ENCODE measurements around the gene TAPT1.

Gene TAPT1

DNA sequence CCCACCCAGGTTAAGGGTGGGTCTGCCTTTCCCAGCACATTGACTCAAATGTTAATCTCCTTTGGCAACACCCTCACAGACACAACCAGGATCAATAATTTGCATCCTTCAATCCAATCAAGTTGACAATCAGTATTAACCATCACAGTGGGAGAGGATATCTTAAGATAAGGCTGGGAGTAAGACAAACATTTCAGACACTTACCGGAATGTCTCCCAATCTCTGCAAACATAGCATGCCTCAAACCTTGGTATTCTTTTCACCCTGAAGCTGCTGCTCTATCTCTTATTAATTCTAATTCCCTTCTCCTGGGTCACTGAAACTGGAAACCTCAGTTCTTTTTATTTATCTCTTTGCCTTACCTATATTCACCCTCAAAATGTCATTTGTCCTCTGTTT lies 19.0 kb upstream of the TAPT1 start:
- DNase-seq = no peak

DNA sequence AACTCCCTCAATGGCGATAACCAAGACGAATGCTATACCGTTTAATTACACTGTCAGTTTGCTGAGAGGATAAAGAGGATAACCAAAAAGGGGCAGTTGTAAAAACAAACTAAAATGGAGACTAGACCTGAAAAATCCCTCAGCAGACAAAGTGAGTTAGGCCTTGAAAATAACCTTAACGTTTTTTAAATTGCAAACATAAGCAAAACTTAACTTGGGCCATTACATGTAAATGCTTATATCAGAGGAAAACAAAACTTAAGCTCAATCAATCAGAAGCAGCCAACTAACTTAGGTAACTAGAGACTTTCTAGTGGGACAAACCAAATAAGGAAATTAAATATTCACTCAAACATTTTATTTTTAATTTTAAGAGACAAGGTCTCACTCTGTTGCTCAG lies 17.0 kb upstream of the TAPT1 start:
- DNase-seq = no peak

DNA sequence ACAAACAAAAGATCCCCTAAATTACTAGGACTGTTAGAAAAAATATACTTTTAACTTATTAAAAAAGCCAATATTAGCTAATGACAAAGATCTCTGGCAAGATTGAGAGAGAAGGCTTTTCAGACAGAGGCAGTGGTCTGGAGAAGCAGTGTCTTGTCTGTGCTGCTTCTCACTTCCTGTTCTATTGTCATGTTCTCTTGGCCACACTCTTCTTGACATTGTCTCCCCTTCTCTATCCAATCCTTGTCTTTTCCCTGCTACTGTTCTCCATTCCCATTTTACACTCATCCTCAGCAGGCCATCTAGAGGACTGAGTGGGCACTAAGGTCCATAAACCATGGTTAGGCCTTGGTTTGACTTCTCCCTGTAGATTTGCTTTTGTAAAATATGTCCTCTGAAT lies 14.0 kb upstream of the TAPT1 start:
- DNase-seq = no peak

DNA sequence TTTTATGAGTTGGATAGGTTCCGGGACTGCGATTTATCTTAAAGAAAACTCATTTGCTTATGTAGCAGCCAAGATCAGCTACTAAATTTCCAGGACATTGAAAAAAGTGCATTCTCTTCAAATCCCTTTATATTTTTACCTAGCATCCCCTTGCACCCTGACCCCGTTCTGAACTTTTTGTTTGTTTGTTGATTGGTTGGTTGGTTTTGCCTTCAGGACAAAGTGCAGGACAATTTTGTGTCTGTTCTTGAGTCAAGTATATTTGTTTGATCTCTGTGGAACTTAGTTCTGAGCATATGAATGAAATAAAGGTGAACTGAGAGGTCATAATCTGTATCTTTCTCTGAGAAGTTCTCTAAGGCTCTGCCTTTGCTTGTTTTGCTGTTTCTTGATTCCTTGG lies 12.8 kb upstream of the TAPT1 start:
- DNase-seq = no peak

DNA sequence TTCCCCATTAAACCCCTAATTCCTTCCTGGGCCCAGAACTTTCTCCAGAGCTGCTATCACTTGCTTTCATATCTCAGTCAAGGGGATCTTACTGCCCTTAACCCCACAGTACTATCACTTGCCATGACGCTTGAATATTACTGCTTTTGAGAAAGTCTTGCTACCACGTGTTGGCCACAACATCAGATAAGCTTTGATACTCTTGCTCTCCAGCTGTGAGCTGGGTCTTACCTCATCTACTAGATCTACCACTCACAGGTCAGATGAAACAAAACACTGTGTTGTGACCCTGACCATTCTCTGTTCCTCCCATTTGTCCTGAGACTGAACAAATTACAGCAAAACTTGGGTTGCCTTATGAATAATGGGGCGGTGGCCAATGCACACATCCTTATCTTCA lies 12.1 kb upstream of the TAPT1 start:
- no peak for DNase-seq

DNA sequence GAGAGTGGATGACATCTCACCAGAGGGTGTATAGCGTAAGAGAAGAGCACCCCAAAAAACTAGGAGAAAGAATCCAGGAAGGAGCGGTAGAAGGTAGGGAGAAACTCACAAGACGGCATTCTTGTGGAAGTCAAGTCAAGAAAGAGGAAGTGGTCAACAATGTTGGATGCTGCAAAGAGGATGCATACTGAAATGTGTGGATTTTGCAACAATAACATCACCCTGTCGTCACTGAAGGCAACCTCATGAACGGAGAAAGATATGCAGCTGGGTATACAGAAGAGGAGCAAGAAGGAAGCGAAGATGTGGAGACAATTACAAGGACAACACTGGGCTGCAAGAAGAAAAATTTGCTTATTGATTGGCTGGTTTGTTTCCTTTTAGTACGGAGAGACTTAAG lies 11.4 kb upstream of the TAPT1 start:
- no peak for DNase-seq

DNA sequence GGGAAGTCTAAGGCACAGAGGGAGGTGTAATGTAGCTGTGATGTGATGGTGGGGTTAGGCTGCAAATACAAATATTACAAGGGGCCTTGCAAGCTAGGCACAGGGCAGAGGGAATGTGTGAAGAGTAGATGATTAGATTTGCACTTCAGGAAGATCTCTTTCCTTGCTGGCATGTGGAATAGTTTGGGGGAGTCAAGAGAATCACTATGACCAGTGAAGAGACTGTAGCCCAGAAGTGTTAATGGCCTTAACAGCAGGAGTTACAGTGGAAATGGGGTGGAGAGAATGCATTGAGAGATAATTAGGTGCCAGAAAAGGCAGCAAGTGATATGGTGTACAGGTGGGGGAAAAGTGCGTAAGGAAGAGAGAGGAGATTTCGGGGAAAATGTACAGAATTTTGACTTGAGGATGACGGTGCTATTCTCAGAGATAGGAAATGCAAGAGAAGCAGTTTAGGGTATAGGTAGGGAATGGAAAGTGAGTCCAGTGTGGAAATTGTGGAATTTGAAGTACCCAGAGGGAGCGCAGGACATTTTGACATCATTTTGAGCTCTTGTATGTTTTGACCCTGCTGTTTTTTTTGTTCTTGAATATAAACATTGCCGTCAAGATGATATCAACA lies 10.2 kb upstream of the TAPT1 start:
- no peak for DNase-seq

DNA sequence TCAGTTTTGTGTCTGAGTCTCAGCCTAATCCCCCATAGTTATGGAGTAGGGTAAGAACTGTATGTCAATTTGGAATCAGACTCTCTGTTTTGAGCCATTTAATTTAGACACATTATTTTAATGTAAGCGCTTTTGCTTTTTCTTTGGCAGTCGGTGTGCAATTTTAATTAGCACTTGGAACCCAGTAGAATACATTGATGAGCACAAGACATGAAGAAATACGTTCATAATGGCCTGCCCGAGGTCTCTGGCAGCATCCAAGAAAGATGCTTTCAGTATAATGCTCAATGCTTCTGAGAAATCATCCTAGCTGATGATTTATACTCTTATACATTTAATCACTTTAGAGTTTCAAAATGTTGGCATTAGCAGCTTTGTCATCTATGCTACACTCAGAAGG lies 8.9 kb upstream of the TAPT1 start:
- no peak for DNase-seq

DNA sequence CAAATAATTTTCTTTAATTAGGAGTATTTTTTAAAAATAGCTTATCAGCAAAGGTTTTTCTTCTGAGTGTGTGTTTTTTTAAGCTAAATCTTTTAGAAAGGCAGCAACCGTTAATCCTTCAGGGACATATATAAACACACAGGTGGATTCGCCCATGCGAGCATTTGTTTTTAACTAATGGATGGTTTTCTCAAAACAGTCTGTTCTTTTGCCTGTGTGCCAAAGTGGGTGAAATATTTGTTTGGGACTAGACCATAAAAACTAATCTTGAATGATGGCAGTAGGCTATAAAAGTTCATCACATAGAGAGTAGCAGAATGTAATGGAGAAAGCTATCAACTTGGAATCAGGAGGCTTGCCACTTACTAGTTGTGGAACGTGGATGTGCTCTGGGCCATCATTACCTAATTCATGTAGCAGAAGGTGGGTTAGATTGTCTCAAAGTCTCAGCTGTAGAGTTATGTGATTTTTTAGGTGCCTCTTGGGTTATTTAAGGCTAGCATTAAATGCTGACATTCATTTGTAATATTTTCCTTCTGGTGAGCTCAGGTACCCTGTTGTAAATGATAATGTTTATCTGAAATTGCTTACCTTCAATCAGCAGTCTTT lies 7.4 kb upstream of the TAPT1 start:
- no peak for DNase-seq

DNA sequence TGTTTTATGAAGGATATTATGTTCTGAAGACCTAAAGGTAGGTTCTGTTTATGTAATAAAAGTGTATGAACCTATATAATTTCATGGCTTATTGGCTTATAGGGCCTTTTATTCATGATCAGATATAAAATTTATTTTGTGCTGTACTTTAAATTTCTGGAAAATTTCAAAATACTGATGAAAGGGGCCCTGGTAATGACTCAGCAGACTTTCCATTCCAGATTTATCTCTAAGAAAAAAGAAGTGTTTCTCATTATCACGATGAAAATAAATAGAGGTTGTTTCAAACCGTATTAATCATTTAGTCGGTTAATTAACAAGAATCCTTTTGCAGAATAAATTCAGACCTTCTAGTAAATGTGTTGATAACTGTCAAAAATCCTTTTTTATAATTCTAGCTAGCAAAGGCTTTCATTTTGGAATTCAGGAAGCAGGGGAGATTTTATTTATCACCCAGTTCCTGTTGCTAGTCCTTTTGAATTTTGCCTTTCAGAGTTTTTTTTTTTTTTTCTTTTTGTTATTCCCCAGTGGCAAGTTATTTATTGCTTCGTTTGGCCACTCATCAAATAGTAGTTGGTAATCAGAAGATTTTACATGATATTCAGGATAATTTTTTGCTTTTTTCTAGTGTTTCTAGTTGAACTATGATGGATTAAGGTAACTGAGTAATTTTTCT lies 5.4 kb upstream of the TAPT1 start:
- DNase-seq = no peak

DNA sequence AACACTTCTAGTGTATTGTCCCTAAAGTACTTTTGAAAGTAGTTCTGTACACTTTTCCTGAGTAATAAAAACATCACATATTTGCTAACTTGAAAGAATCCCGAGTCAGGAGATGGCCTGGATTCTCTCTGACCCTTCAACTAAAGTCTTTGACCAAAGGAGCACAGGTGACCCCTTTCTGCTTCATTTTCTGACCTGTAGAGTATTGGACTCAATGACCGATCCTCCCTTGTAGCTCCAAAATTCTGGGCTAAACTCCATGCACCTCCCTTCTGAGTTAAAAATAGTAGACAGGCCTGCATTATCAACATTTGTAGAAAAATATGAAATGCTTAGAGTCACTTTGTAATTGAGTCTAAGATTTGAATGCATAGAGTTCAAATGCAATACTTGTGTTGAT lies 4.0 kb upstream of the TAPT1 start:
- DNase-seq = no peak

DNA sequence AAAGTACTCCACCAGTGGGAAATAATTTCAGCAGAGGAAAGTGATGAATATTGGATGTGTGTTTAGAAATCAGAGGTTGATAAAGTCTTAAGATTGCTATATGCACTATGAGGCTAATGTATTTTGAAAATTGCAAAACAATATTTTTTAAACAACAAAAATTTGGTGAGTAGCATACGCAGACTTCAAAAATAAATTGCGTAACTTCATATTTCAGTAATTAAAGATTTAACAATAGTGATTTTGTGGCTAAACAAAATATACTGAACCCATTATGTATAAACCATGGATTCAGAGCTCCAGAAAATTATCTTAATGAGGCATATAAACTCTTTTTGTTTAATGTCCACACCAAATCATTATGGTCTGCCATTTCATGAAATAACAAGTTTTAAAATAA lies 3.3 kb upstream of the TAPT1 start:
- no peak for DNase-seq

DNA sequence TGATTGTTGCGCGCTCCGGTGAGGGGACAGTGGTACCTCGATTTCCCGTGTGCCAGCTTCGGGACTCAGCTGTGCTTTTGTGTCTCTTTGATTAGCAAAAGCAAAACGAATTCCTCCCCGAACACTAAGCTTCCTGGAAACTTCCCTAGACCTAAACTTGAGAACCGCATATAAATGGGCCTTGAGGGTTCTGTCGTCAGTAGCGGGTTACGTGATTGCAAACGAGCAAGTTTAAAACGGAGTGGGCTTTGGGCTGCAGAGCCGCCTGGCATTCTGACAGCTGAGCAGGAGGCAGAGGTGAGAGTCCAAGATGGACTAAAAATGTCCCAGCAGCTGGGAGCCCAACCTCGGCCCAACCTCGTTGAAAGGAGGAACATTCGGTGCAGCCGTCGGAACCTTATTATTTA lies 1.2 kb upstream of the TAPT1 start:
- DNase-seq = peak; percentile 8

DNA sequence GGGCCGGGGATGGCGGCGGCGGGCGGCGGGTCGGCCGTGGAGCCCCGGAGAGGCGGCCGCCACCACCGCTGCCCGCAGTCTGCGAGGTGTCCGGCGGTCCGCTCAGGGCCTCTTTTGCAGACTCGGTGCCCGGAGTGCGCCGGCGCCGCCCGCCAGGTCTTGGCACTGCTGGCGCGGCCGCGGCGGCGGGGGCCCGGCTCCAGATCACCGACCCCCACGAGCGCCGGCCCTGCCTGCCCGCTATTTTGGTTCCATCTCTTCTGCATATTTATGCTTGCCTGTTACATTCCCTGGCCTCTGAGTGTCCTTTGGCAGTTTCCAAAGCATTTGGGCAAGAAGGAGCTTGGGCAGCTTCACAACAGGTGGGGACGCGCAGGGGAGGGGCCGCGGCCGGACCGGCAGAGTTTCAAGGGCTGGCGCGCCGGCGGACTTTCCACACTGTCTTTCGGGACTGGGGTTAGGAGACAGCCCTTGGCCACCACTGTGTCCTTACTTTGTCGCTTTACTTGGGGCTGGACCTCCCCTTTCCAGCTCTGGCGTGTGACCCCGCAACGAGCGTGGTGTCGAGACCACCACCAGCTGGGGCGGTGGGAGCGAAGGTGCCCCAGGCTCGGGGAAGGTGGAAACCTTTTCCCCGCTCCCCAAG lies 668 bp upstream of the TAPT1 start:
- DNase-seq = peak; percentile 43

DNA sequence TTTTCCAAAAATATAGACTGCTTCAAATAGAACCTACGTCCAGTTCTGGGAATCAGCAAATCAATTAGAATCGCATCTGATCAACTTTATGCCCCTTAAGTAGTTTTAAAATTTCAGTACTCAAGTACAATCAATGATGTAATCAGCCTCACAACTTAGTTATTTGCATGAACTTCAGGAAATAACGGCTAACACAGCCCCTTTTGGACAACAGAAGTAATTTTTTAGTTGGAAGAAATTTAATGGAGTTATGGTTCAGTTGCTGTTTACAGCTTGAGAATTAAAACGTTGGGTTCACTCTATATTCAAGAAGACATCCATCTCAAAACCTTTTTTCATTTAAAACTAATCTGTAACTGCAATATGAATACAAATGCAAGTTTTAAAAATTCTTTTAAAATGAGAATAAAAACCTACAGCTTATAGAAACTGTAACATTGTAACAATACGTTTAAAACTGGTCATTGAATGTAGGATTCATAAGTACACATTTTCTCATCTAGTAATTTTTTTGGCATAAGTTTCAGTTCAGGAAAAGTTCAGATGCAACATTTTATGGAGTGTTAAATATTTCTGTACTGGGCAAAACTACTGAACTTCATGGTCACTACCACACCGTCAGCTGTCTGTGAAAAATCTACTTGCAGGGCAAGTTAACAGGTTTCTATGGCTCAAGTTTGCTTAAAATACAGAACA lies 956 bp downstream of the TAPT1 start:
- DNase-seq = no peak

DNA sequence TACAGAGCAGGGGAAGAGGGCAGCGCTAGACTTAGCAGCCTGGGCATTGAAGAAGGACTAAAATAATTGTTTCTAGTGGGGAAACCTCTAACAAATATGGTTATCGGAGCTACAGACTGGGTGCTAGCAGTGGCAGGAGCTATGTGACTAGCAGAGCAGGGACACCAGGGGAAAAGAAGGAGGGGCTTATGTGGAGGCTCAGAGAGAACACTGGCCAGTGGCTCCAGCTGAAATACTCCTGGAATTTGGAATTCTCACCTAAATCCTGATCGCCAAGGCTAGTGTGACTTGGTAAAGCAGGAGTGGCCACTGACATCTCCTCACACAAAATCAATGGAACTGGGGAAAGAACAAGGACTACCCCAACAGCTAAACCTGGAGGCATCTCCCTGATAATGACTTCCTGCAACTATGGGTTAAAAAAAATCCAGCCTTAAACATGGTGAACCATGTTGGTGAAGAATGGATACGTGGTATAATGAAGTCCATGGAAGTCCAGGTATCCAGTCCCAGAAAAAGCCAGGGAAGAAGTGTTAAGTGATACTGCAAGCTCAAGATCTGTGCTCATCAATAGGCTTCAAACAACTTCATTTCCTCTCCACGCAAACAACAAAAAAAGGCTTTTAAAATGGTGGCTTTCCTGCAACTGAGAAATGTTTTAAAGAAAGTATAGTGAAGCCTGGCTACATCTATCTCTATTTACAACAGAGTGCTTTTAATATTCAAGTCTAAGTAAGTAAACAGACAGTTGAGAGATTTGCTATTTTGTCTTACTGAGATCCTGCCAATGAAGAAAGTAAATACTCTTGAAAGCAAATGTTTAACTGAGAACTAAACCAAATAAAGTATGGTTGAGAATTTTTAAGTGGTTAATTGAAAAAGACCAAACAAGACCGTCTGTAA lies 1.8 kb downstream of the TAPT1 start:
- DNase-seq = no peak

DNA sequence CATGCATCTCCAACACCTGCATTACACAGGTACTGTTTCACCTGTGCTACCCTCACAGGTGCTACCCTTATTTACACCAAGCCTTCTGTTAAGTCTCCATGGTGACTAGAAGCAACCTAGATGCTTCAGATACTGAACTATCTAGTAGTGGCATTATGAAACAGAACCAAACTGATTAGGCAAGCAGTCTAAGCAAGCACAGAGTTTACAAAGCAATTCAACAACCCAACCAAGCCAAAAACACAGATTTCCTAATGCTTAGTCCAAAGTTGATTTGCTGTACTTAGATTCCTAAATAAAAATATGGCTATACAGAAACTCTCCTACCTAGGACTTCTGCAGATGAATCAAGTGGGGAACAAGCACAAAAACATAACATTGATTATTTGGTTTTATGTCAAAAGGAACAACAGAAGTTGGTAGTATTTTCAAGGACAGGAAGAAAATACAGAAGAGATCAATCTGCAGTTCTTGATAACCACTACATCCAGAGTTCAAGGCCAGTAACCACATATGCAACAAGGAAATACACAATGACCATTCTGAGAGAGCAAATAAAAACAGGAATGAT lies 3.2 kb downstream of the TAPT1 start:
- no peak for DNase-seq

DNA sequence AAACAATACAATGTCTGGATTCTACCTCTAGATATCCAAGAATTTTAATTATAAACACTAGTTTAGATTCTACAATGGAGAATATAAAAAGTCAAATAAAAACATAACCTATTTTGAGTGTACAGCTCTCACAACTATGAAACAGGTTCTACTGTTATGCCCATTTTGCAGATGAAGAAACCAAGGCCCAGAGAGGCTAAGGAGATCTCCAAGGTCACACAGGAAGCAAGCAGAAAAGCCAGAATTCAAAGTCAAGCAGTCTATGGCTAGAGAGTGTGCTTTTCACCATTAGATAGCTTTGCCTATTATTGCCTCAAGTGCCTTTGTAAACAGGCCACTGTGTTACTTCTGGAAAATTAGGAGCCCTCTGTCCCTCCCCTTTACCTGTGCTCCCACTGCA lies 7.3 kb downstream of the TAPT1 start:
- DNase-seq = no peak

DNA sequence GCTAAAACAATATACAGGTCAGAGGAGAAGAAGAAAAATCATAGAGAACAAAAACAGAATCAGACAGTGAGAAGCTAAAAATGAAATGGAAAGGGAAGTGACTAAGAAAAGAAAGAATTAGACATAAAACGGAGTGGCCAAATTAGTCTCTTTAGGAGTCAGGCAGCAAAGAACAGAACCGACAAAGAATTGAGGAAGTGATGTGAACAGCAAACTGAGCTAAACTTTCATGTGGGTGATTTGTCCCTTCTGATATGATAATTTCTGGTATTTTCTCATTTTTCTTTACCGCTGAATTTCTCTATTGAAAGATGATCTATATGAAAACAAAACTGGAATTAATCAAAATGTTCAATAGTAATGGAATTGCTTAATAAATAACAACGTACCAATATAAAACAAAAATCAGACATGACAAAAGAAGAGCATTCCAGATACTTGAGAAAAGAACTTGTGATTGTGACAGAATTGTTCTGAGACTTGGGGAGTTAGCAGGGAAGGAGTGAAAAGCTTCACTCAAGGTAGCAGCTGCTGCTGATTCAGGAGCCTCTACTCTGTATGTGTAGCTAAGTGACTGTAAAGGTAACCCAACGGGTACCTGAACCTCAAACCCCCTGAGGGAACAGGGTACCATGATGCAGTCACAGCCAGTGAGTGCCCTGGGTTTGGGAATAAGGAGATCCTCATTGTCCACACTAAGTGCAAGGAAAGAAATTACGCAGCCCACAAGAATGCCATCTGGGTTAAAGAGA lies 8.8 kb downstream of the TAPT1 start:
- DNase-seq = no peak

DNA sequence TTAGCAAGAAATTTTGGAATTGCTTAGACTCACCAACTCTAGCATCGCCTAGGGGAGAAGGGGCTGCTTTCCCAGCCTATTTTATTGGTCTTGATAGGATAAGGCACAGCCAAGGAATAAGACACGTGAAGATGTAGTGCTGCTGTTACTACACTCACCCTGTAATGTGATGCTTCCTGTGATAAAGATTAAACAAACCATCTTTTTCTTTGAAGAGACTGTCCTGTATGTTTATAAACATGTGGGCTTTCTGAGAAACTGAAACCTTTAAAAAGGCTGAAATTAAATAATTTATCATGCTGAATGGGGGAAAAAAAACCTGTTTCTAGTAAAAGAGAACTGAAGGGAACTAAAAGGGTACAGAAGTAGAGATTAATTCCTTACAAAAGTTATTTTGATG lies 13.2 kb downstream of the TAPT1 start:
- DNase-seq = no peak

DNA sequence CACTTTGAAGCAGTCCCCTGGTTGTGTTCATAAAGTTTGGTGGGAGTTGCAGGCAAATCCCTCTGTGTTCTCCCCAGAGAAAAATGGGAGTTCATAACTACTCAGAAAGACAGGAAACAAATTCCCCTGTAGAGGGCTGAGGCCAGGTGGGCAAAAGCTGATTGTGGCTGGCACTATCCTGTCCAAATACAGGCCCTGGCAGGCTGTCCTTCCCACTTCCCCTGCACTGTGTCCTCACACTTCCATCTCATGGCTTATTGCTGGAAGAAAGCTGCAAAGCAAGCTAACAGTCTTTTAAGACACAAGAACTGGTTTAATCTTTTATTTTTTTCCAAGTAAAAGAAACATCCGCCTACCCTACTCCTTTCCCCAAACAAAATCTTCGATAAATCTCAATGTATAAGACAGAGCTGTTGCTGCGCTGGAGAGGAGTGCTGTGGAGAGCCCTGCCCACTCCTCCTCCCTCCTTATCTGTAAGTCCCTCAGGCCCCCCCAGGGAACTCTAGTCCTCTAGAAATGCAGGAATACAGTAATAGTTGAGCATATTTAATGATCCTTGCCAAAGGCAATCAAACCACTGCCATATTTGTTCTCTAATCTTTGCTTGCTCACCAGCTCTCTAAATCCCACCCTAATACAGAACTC lies 14.0 kb downstream of the TAPT1 start:
- DNase-seq = no peak
